SK-N-SH treated with all-trans-retinoic acid at 6 μM for 48 hours (cell line): ENCODE results near the gene TNFRSF1B.

Source experiments
- PPARA ChIP-seq: fragments of 250-450 bp; sonication (Bioruptor Pico); IDR thresholded peaks from 2 replicates; pipeline ENCODE4 v1.5.0; 2020; ENCODE audit warnings: mild to moderate bottlenecking, borderline replicate concordance
- ZFP3 ChIP-seq: fragments of 250-450 bp; sonication (Bioruptor Pico); IDR thresholded peaks from 2 replicates; pipeline ENCODE4 v1.5.0; 2020; ENCODE audit warnings: mild to moderate bottlenecking, moderate library complexity
- ZNF565 ChIP-seq: fragments of 450-650 bp; formaldehyde crosslinking; conservative IDR thresholded peaks from 2 replicates; pipeline ENCODE4 v1.5.0; 2020; ENCODE audit warnings: low read depth, mild to moderate bottlenecking, moderate library complexity
- ZNF8 ChIP-seq: fragments of 450-650 bp; formaldehyde crosslinking; IDR thresholded peaks from 2 replicates; pipeline ENCODE4 v1.5.0; 2020; ENCODE audit warnings: mild to moderate bottlenecking, moderate library complexity

DNA sequence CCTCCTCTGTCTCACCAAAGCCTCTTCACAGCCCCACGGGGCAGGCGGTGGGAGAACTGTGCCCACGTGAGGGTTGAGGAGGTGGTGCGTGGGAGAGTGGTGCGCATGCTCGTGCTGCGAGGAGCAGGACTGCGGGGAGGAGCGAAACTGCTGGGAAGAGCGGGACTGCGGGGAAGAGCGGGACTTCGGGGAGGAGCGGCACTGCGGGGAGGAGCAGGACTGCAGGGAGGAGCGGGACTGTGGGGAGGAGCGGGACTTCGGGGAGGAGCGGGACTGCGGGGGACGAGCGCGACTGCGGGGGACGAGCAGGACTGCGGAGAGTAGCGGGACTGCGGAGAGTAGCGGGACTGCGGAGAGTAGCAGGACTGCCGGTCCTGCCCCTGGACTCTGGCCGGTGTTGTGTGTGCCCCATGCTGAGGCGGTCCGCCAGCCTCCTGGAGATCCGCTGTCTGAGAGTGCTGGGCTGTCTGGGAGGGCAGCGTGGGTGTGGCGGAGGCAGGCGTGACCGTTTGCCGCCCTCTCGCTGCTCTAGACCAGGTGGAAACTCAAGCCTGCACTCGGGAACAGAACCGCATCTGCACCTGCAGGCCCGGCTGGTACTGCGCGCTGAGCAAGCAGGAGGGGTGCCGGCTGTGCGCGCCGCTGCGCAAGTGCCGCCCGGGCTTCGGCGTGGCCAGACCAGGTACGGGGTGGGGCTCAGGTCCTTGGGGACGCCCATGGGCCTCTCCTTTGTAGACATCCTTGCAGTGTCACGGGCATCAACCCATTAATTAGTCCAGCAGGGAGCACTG is 24.6 kb downstream of the TNFRSF1B start:
- TF ChIP-seq ZNF8, result no peak
- no peak for TF ChIP-seq PPARA (CRISPR knock-in tag)
- no peak for TF ChIP-seq ZNF565 (CRISPR knock-in tag)
- no peak for TF ChIP-seq ZFP3
